HepG2 (cell line): ENCODE results near the gene IGLL1. TPM values are rescaled to one million over a fixed set of nuclear protein-coding genes. Genes with fewer than 3 reads are reported as not detected.
A peak's percentile ranks its signal among the peaks of the same experiment; 100 is the strongest.

Experiments
- ATF7 ChIP-seq, 2 experiments: fragments of 450-650 bp in 1 of 2; sonication (generic) in 1 of 2; formaldehyde crosslinking in 1 of 2; IDR thresholded peaks; 2 replicates each; pipeline versions ENCODE4 v1.4.0 to v1.6.1; 2016 to 2020; ENCODE audit warnings: antibody characterized with exemption in 1 of 2, mild to moderate bottlenecking in 1 of 2, missing genetic modification reagents in 1 of 2
- ETV6 ChIP-seq: sonication (generic); formaldehyde crosslinking; conservative IDR thresholded peaks from 2 replicates; pipeline ENCODE4 v1.4.0; 2020; ENCODE audit warnings: missing genetic modification reagents
- FOXK2 ChIP-seq: fragments of 450-650 bp; IDR thresholded peaks from 2 replicates; pipeline ENCODE4 v1.6.1; 2016
- GMEB2 ChIP-seq: IDR thresholded peaks from 2 replicates; pipeline ENCODE4 v1.6.1; 2016; ENCODE audit warnings: missing biosample characterization, missing genetic modification reagents, low read depth
- NFE2 ChIP-seq: sonication (generic); formaldehyde crosslinking; IDR thresholded peaks from 2 replicates; pipeline ENCODE4 v1.4.0; 2020; ENCODE audit warnings: missing genetic modification reagents
- NFYC ChIP-seq: IDR thresholded peaks from 2 replicates; pipeline ENCODE4 v1.6.1; 2016; ENCODE audit warnings: missing genetic modification reagents, missing compliant biosample characterization
- NPAS2 ChIP-seq: sonication (generic); formaldehyde crosslinking; IDR thresholded peaks from 2 replicates; pipeline ENCODE4 v1.8.0; 2022; ENCODE audit warnings: mild to moderate bottlenecking, missing genetic modification reagents, borderline replicate concordance
- PHB2 ChIP-seq: fragments of 450-650 bp; IDR thresholded peaks from 2 replicates; pipeline ENCODE4 v1.6.1; 2018; ENCODE audit not compliant: partially characterized antibody
- PHF5A ChIP-seq: IDR thresholded peaks from one replicate; pipeline ENCODE4 v1.6.1; 2018; ENCODE audit warnings: low read depth, missing genetic modification reagents; ENCODE audit not compliant: unreplicated experiment
- SETDB1 ChIP-seq: sonication (generic); formaldehyde crosslinking; IDR thresholded peaks from 2 replicates; pipeline ENCODE4 v1.5.1; 2020; ENCODE audit warnings: missing genetic modification reagents, mild to moderate bottlenecking, borderline replicate concordance
- SKI ChIP-seq: fragments of 450-650 bp; IDR thresholded peaks from one replicate; pipeline ENCODE4 v1.6.1; 2018; ENCODE audit warnings: mild to moderate bottlenecking; ENCODE audit not compliant: partially characterized antibody
- SMYD3 ChIP-seq: sonication (generic); formaldehyde crosslinking; IDR thresholded peaks from 2 replicates; pipeline ENCODE4 v1.8.1; 2023; ENCODE audit warnings: mild to moderate bottlenecking, missing genetic modification reagents
- XRCC5 ChIP-seq: fragments of 200-400 bp; formaldehyde crosslinking; optimal IDR thresholded peaks from 2 replicates; pipeline ENCODE3; 2017; ENCODE audit warnings: mild to moderate bottlenecking, low read length
- ZNF136 ChIP-seq: sonication (generic); formaldehyde crosslinking; IDR thresholded peaks from 2 replicates; pipeline ENCODE4 v1.8.1; 2022; ENCODE audit warnings: low read depth, mild to moderate bottlenecking, moderate library complexity, missing genetic modification reagents
- ZNF326 ChIP-seq: sonication (generic); formaldehyde crosslinking; IDR thresholded peaks from 2 replicates; pipeline ENCODE4 v1.4.0; 2020; ENCODE audit warnings: missing genetic modification reagents, borderline replicate concordance
- ZNF547 ChIP-seq: sonication (generic); formaldehyde crosslinking; IDR thresholded peaks from 2 replicates; pipeline ENCODE4 v1.5.1; 2020; ENCODE audit warnings: mild to moderate bottlenecking, missing genetic modification reagents
- ZNF569 ChIP-seq: sonication (generic); formaldehyde crosslinking; IDR thresholded peaks from 2 replicates; pipeline ENCODE4 v1.5.0; 2020; ENCODE audit warnings: mild to moderate bottlenecking, missing genetic modification reagents, moderate library complexity, borderline replicate concordance
- ZNF598 ChIP-seq: sonication (generic); formaldehyde crosslinking; IDR thresholded peaks from 2 replicates; pipeline ENCODE4 v1.5.1; 2020; ENCODE audit warnings: mild to moderate bottlenecking, missing genetic modification reagents, borderline replicate concordance
- ZNF619 ChIP-seq: sonication (generic); formaldehyde crosslinking; IDR thresholded peaks from 2 replicates; pipeline ENCODE4 v1.4.0; 2020; ENCODE audit warnings: mild to moderate bottlenecking, missing genetic modification reagents
- ZNF646 ChIP-seq: sonication (generic); formaldehyde crosslinking; IDR thresholded peaks from 2 replicates; pipeline ENCODE4 v1.9.0; 2021; ENCODE audit warnings: mild to moderate bottlenecking, missing genetic modification reagents
- ZNF7 ChIP-seq: IDR thresholded peaks from 2 replicates; pipeline ENCODE4 v1.6.1; 2016; ENCODE audit warnings: missing biosample characterization, missing genetic modification reagents
- ZNF724P ChIP-seq: sonication (generic); formaldehyde crosslinking; IDR thresholded peaks from 2 replicates; pipeline ENCODE4 v1.8.0; 2022; ENCODE audit warnings: missing genetic modification reagents, borderline replicate concordance
- polyA plus RNA-seq, 8 experiments: library from polyadenylated mRNA; depleted of rRNA in 3 of 8; stranded (reverse) in 7 of 8; unstranded in 1 of 8; fragments of >200 nt; fragmentation: Illumina TruSeq in 4 of 8; extraction: Trizol in 4 of 8; gene quantifications; 2 replicates each; pipeline versions ENCODE4 v1.2.1 to v1.2.3, GENCODE V29; 2011 to 2016; ENCODE audit warnings: low read depth in 4 of 8, missing spikeins in 1 of 8, mixed read lengths in 1 of 8; ENCODE audit not compliant: insufficient read depth in 1 of 8
- total RNA-seq, 5 experiments: library from RNA; depleted of rRNA; stranded (reverse); fragments of >200 nt; fragmentation: Illumina TruSeq; extraction: Trizol; gene quantifications; 2 replicates each; pipeline ENCODE4 v1.2.3, GENCODE V29; 2016; ENCODE audit warnings: low read depth in 1 of 5
- TF ChIP-seq, protein P1 (sequence below): sonication (generic); formaldehyde crosslinking; IDR thresholded peaks from 2 replicates; pipeline ENCODE4 v1.4.0; 2020; ENCODE audit warnings: mild to moderate bottlenecking, missing genetic modification reagents

IGLL1 gene
- total and polyA plus RNA-seq, 2 of the 13 experiments (the other 11 are each of a cell fraction or from before 2014, with no cell fraction given) = not detected

GRCh38 chr22:23565915-23566704, 14.0 kb downstream of the IGLL1 start (continued):
- no peak for TF ChIP-seq ZNF646 (CRISPR knock-in tag)
- TF ChIP-seq SKI = no peak
- no peak for TF ChIP-seq FOXK2
- no peak for TF ChIP-seq ZNF7 (CRISPR knock-in tag)
- no peak for TF ChIP-seq NPAS2 (CRISPR knock-in tag)
- no peak for TF ChIP-seq ZNF598 (CRISPR knock-in tag)
- no peak for TF ChIP-seq ZNF724P (CRISPR knock-in tag)
- no peak for TF ChIP-seq ETV6 (CRISPR knock-in tag)
- TF ChIP-seq ATF7 (IDR thresholded peaks at IDR 0.05) = no peak
- no peak for TF ChIP-seq ATF7 (CRISPR knock-in tag; IDR thresholded peaks at IDR 0.05)
- TF ChIP-seq GMEB2 (CRISPR knock-in tag) = no peak
- TF ChIP-seq NFE2 = no peak
- no peak; the same call in 1 of the 2 replicates for TF ChIP-seq ZNF547 (CRISPR knock-in tag)
- TF ChIP-seq, protein P1, sequence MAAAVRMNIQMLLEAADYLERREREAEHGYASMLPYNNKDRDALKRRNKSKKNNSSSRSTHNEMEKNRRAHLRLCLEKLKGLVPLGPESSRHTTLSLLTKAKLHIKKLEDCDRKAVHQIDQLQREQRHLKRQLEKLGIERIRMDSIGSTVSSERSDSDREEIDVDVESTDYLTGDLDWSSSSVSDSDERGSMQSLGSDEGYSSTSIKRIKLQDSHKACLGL = 0 out of 2 replicates have a peak, but pooled peaks have one; percentile 16
- TF ChIP-seq NFYC (CRISPR knock-in tag) = no peak
- TF ChIP-seq PHB2 = no peak
- no peak for TF ChIP-seq ZNF619
- TF ChIP-seq ZNF136 (CRISPR knock-in tag) = no peak
- no peak for TF ChIP-seq SMYD3 (CRISPR knock-in tag)
- no peak for TF ChIP-seq ZNF326 (CRISPR knock-in tag)
- TF ChIP-seq SETDB1 (CRISPR knock-in tag) = no peak
- TF ChIP-seq XRCC5 = no peak
- TF ChIP-seq PHF5A (CRISPR knock-in tag) = no peak
- no peak for TF ChIP-seq ZNF569 (CRISPR knock-in tag)
